ENCODE measurements around the gene SORCS1.

- TF ChIP-seq CTCF (IDR thresholded peaks at IDR 0.05): no peak
- TF ChIP-seq EZH2 (IDR thresholded peaks at IDR 0.05; ENCODE audit: borderline replicate concordance, insufficient read depth, low read depth, low read length, poor library complexity, severe bottlenecking): no peak
These were observed 72.2 kb downstream of the SORCS1 start for GRCh38 chr10:107092321-107092720.
